GM12878 (cell line): ENCODE measurements around the gene SSPN. TPM values are rescaled to one million over a fixed set of nuclear protein-coding genes. Genes with fewer than 3 reads are reported as not detected.

Experiments
- ATAC-seq: fragments of 200-7000 bp; cut with Tn5 transposase; 3 replicates; pipeline ENCODE4 v1.9.1; 2020; ENCODE audit warnings: mild to moderate bottlenecking, moderate library complexity
- BruUV-seq: library from RNA; stranded (reverse); fragments of 400-500 nt; replicated peaks from 2 replicates; lab custom pipeline; 2021; lab: Mats Ljungman, UMichigan
- CTCF ChIA-PET: fragments of 300-600 bp; sonication (Branson Sonifier 250); formaldehyde crosslinking; extraction: SDS; loops from one replicate; lab custom pipeline; 2021; ENCODE audit warnings: inconsistent platforms; lab: Yijun Ruan, JAX
- POLR2A ChIA-PET: fragments of 350-600 bp; formaldehyde crosslinking; extraction: SDS; loops from one replicate; lab custom pipeline; 2021; ENCODE audit warnings: inconsistent platforms; lab: Charles Lee
- RAD21 ChIA-PET: fragments of 300-600 bp; sonication (Branson Sonifier 250); formaldehyde crosslinking; loops from one replicate; lab custom pipeline; 2023; ENCODE audit warnings: antibody characterized with exemption; ENCODE audit not compliant: unreplicated experiment; lab: Charles Lee
- SMC1A ChIA-PET: fragments of 300-600 bp; sonication (Branson Sonifier 250); formaldehyde crosslinking; loops from one replicate; lab custom pipeline; 2023; ENCODE audit not compliant: unreplicated experiment, uncharacterized antibody; lab: Charles Lee
- DNase-seq: peaks from one replicate; pipeline ENCODE4 v3.0.0-alpha.2; 2011; ENCODE audit warnings: low read depth, low spot score
- FAIRE-seq: peaks from 3 replicates; lab custom pipeline; 2011; peaks lifted over from hg19 to GRCh38; lab: Jason Lieb, UNC
- H2AFZ ChIP-seq: 2 replicates; pipeline ENCODE4 v1.6.0; 2011; ENCODE audit warnings: low read depth, low read length, control low read depth; ENCODE audit not compliant: control insufficient read depth
- H3K27ac ChIP-seq: 2 replicates; pipeline ENCODE4 v1.5.1; 2011; ENCODE audit warnings: control low read depth; ENCODE audit not compliant: control insufficient read depth, insufficient read depth
- H3K27me3 ChIP-seq, 2 experiments: replicated peaks in 1 of 2; 2 replicates each; pipeline versions ENCODE4 v1.6.0 to v1.6.1; 2011; ENCODE audit warnings: low read length in 1 of 2; ENCODE audit not compliant: control insufficient read depth in 2 of 2, insufficient read depth in 2 of 2
- H3K36me3 ChIP-seq, 2 experiments: 2 replicates each; pipeline ENCODE4 v1.5.1; 2011; ENCODE audit warnings: low read length in 1 of 2; ENCODE audit not compliant: control insufficient read depth in 2 of 2, insufficient read depth in 2 of 2
- H3K4me1 ChIP-seq: 2 replicates; pipeline ENCODE4 v1.6.1; 2011; ENCODE audit warnings: mild to moderate bottlenecking, low read length, moderate library complexity, mixed read lengths; ENCODE audit not compliant: control insufficient read depth, insufficient read depth
- H3K4me2 ChIP-seq: 2 replicates; pipeline ENCODE4 v1.6.0; 2011; ENCODE audit warnings: control low read depth; ENCODE audit not compliant: control insufficient read depth, insufficient read depth
- H3K4me3 ChIP-seq: fragments of 200-600 bp; sonication (generic); 2 replicates; pipeline ENCODE4 v1.5.1; 2016
- H3K79me2 ChIP-seq: 2 replicates; pipeline ENCODE4 v1.6.0; 2011; ENCODE audit warnings: low read length; ENCODE audit not compliant: control insufficient read depth, insufficient read depth
- H3K9ac ChIP-seq: 2 replicates; pipeline ENCODE4 v1.8.0; 2011; ENCODE audit warnings: low read length, control low read depth, mixed read lengths; ENCODE audit not compliant: control insufficient read depth, insufficient read depth
- H3K9me3 ChIP-seq: replicated peaks from 3 replicates; pipeline ENCODE4 v1.5.1; 2011; ENCODE audit warnings: mild to moderate bottlenecking, low read length; ENCODE audit not compliant: control insufficient read depth, insufficient read depth
- H4K20me1 ChIP-seq: 2 replicates; pipeline ENCODE4 v1.6.0; 2011; ENCODE audit not compliant: control insufficient read depth, insufficient read depth
- BHLHE40 ChIP-seq, 2 experiments: fragments of 450-650 bp in 1 of 2; IDR thresholded peaks; 2 replicates each; pipeline ENCODE4 v1.6.1; 2011 to 2017; ENCODE audit warnings: low read depth in 2 of 2, borderline replicate concordance in 1 of 2, improper control_type of control experiment in 1 of 2, low read length in 1 of 2, mild to moderate bottlenecking in 1 of 2
- BRCA1 ChIP-seq: IDR thresholded peaks from 2 replicates; pipeline ENCODE4 v1.6.1; 2011; ENCODE audit warnings: low read depth, low read length, improper control_type of control experiment
- DPF2 ChIP-seq: fragments of 450-650 bp; IDR thresholded peaks from 2 replicates; pipeline ENCODE4 v1.6.1; 2017; ENCODE audit warnings: mild to moderate bottlenecking
- HCFC1 ChIP-seq: fragments of 150-350 bp; IDR thresholded peaks from 2 replicates; pipeline ENCODE4 v1.6.1; 2014; ENCODE audit warnings: low read length
- IKZF1 ChIP-seq: fragments of 450-650 bp; conservative IDR thresholded peaks from 2 replicates; pipeline ENCODE4 v1.6.1; 2017; ENCODE audit warnings: antibody characterized with exemption, mild to moderate bottlenecking
- NFYB ChIP-seq: IDR thresholded peaks from 2 replicates; pipeline ENCODE4 v1.6.1; 2011; ENCODE audit warnings: low read depth, mild to moderate bottlenecking, low read length, improper control_type of control experiment, moderate library complexity; ENCODE audit not compliant: insufficient read depth
- NKRF ChIP-seq: fragments of 450-650 bp; conservative IDR thresholded peaks from 2 replicates; pipeline ENCODE4 v1.6.1; 2017; ENCODE audit warnings: mild to moderate bottlenecking, moderate library complexity
- TBL1XR1 ChIP-seq: IDR thresholded peaks from 2 replicates; pipeline ENCODE4 v1.6.1; 2012; ENCODE audit warnings: low read depth, low read length, improper control_type of control experiment
- ZNF592 ChIP-seq: fragments of 450-650 bp; IDR thresholded peaks from 2 replicates; pipeline ENCODE4 v1.6.1; 2017; ENCODE audit warnings: mild to moderate bottlenecking, moderate library complexity
- ZSCAN29 ChIP-seq: fragments of 450-650 bp; IDR thresholded peaks from 2 replicates; pipeline ENCODE4 v1.6.1; 2017; ENCODE audit warnings: mild to moderate bottlenecking, moderate library complexity
- ZZZ3 ChIP-seq: IDR thresholded peaks from 2 replicates; pipeline ENCODE4 v1.6.1; 2011; ENCODE audit warnings: low read depth; ENCODE audit not compliant: control insufficient read depth, insufficient read length
- in situ Hi-C: fragments of 300-500 bp; cut with MboI; formaldehyde crosslinking; loops from 9 replicates; pipeline ENCODE4 v1.14.3; 2018; ENCODE audit warnings: mixed read lengths
- intact Hi-C: fragments of 100-400 bp; cut with micrococcal nuclease; formaldehyde crosslinking; loops from one replicate; pipeline ENCODE4 v1.14.2; 2022; ENCODE audit not compliant: unreplicated experiment
- polyA plus RNA-seq, 11 experiments: library from polyadenylated mRNA; depleted of rRNA in 4 of 11; unstranded in 6 of 11; stranded (reverse) in 5 of 11; fragments of >200 nt; fragmentation: Nextera tagmentation in 4 of 11; fragmentation: Illumina TruSeq in 1 of 11; extraction: Ambion mirVana in 4 of 11; extraction: Trizol in 1 of 11; gene quantifications; 1 replicate in 1 of 11; 2 replicates in 10 of 11; pipeline versions ENCODE4 v1.2.1 to v1.2.3, GENCODE V29; 2011 to 2016; ENCODE audit warnings: inconsistent platforms in 2 of 11, missing spikeins in 2 of 11, low read depth in 1 of 11
- total RNA-seq, 4 experiments: library from RNA; depleted of rRNA in 3 of 4; stranded (reverse); fragments of >200 nt in 3 of 4; fragmentation: Illumina TruSeq in 1 of 4; extraction: Trizol in 1 of 4; gene quantifications; 2 replicates each; pipeline versions ENCODE4 v1.2.1 to v1.2.3, GENCODE V29; 2013 to 2021

Gene SSPN
- total and polyA plus RNA-seq, 10 of the 15 experiments (the other 5 are each of a cell fraction or from before 2014, with no cell fraction given), result 0.04 to 0.41 (median 0.28) TPM; not detected in 5

- TF ChIP-seq NKRF (no peak), HCFC1 (no peak), TBL1XR1 (no peak)
- TF ChIP-seq, all 136 proteins: peak for 0
Measured at GRCh38 chr12:26264215-26264838, 69.0 kb downstream of the SSPN start (continued).

- ATAC-seq (no peak), FAIRE-seq (no peak)
- in situ Hi-C loops, result no loop called here
Measured at GRCh38 chr12:26265606-26266005, 70.2 kb downstream of the SSPN start.

More at GRCh38 chr12:26265606-26266005, 70.2 kb downstream of the SSPN start:
- POLR2A ChIA-PET, result interaction anchor here (0.9 kb wide), 1 partner anchor 53 kb away, joined by 3 read pairs; no protein-coding TSS in a partner anchor
- intact Hi-C loops, result no loop called here
- Histone ChIP-seq H3K9ac (no peak overlapping the region), H3K36me3 (no peaks in the 10 kb centered on the region), H3K4me3 (no peak overlapping the region), H3K9me3 (peaks cover 2% of the 10 kb centered on the region; the same call in 2 of the 3 replicates), H4K20me1 (no peaks in the 10 kb centered on the region), H3K27me3 (no peaks in the 10 kb centered on the region; a peak in 2 of 4 replicates), H3K4me1 (no peaks in the 10 kb centered on the region), H3K27ac (no peak overlapping the region), H3K79me2 (no peaks in the 10 kb centered on the region), H3K4me2 (no peak overlapping the region), H2AFZ (no peak overlapping the region)
- TF ChIP-seq ZNF592, result no peak
- TF ChIP-seq BHLHE40 (IDR thresholded peaks at IDR 0.05; ENCODE audit: borderline replicate concordance in 1 of 2, low read depth in 2 of 2, low read length in 1 of 2), result no peak
- no peak for TF ChIP-seq DPF2
- TF ChIP-seq BRCA1, result no peak
- TF ChIP-seq IKZF1, result no peak
- no peak for TF ChIP-seq NFYB
- no peak for TF ChIP-seq ZSCAN29
- no peak for TF ChIP-seq ZZZ3
- CTCF ChIA-PET, result interaction anchor here (1.1 kb wide), 1 partner anchor 13 kb away, joined by 3 read pairs; no protein-coding TSS in a partner anchor
- SMC1A ChIA-PET, result interaction anchor here (0.8 to 3.6 kb wide), 7 partner anchors 8 to 138 kb away, joined by 3 to 17 read pairs (median 5); no protein-coding TSS in a partner anchor
- RAD21 ChIA-PET, result no interaction called here
- no peak for DNase-seq
- BruUV-seq, result no TSS peak
